Aorta (tissue), 5 donors: ENCODE measurements around the gene SDE2. TPM values are rescaled to one million over a fixed set of nuclear protein-coding genes. Genes with fewer than 3 reads are reported as not detected.
"Not testable (repeated sequence)": the region's sequence is repeated elsewhere in the genome, so short reads cannot be mapped to it uniquely, and the experiment has no call there.

Source experiments
- ATAC-seq: fragments of 200-7000 bp; cut with Tn5 transposase; one replicate; pipeline ENCODE4 v1.9.1; 2022; ENCODE audit warnings: moderate library complexity; ENCODE audit not compliant: low FRiP score
- DNase-seq, 2 donors: peaks; one replicate each; pipeline ENCODE4 v3.0.0-alpha.2; 2020
- H3K27ac ChIP-seq, 2 donors: one replicate each; pipeline ENCODE4 v1.5.1; 2013; ENCODE audit warnings: low read length in 2 of 2, mild to moderate bottlenecking in 2 of 2, moderate library complexity in 2 of 2, control low read depth in 1 of 2, inconsistent platforms in 1 of 2, low read depth in 1 of 2
- H3K27me3 ChIP-seq, 2 donors: one replicate each; pipeline ENCODE4 v1.6.1; 2013; ENCODE audit warnings: control low read depth in 1 of 2, low read length in 1 of 2, mild to moderate bottlenecking in 1 of 2, moderate library complexity in 1 of 2; ENCODE audit not compliant: insufficient read depth in 2 of 2, control insufficient read depth in 1 of 2
- H3K36me3 ChIP-seq, 2 donors: one replicate each; pipeline ENCODE4 v1.6.1; 2013; ENCODE audit warnings: control low read depth in 1 of 2, low read length in 1 of 2, mild to moderate bottlenecking in 1 of 2; ENCODE audit not compliant: insufficient read depth in 2 of 2, control insufficient read depth in 1 of 2
- H3K4me1 ChIP-seq, 2 donors: one replicate each; pipeline ENCODE4 v1.6.1; 2013; ENCODE audit warnings: low read length in 2 of 2, control low read depth in 1 of 2, mild to moderate bottlenecking in 1 of 2, moderate library complexity in 1 of 2; ENCODE audit not compliant: insufficient read depth in 2 of 2, control insufficient read depth in 1 of 2
- H3K4me3 ChIP-seq, 2 donors: one replicate each; pipeline ENCODE4 v1.5.1; 2013; ENCODE audit warnings: low read length in 2 of 2, control low read depth in 1 of 2, mild to moderate bottlenecking in 1 of 2
- H3K9me3 ChIP-seq: one replicate; pipeline ENCODE4 v1.6.1; 2013; ENCODE audit warnings: mild to moderate bottlenecking, low read length; ENCODE audit not compliant: control insufficient read depth
- WGBS, 2 donors: extraction: QIAGEN DNeasy Blood & Tissue Kit; methylation state at CpG; one replicate each; pipeline ENCODE4 v1.1.7; 2013; 5-methylcytosine and 5-hydroxymethylcytosine counted together
- intact Hi-C, 2 donors: fragments of 100-400 bp; cut with DNase I; formaldehyde crosslinking; loops; one replicate each; pipeline versions ENCODE4 v1.14.2 to v1.15.0; 2022
- polyA plus RNA-seq, 2 donors: library from polyadenylated mRNA; stranded (reverse); fragments of 200-250 nt; gene quantifications; one replicate each; pipeline ENCODE4 v1.2.3, GENCODE V29; 2013
- total RNA-seq, 2 donors: library from RNA; stranded (reverse); fragmentation: NEBNext Ultra II Directional; extraction: Animal tissue kit (Norgen Biotek cat#: 25700); gene quantifications; one replicate each; pipeline ENCODE4 v1.2.1, GENCODE V29; 2021
- donor health status: healthy with polysubstance abuse.
- donor health status: Bipolar disorder and iron deficiency.
- donor health status: DM: no; HTN: no; CAD: no.
- donor health status: DM: no; HTN: no; CAD: no.
- donor health status: DM: yes; HTN: yes; CAD: no.

The SDE2 gene
- total and polyA plus RNA-seq, 4 donors, result 4.9 to 18.3 (median 12.0) TPM

DNA sequence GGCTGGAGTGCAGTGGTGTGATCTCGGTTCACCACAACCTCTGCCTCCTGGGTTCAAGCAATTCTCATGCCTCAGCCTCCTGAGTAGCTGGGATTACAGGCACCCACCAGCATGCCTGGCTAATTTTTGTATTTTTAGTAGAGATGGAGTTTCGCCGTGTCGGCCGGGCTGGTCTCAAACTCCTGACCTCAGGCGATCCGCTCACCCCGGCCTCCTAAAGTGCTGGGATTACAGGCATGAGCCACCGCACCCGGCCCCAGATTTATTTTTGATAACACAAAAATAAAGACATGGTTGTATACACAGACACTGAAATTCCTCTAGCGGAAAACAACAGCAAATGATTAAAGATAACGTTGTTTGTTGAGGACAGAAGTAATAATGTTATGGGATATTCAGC, 24.0 kb downstream of the SDE2 start:
- not testable (repeated sequence) for H3K27ac ChIP-seq, DNase-seq, ATAC-seq, H3K4me3 ChIP-seq, H3K36me3 ChIP-seq, H3K27me3 ChIP-seq, H3K4me1 ChIP-seq, H3K9me3 ChIP-seq
- 94 to 95% methylated on average over 12 of the region's 12 CpGs for WGBS, 2 donors
- intact Hi-C loops, result loop anchor here (5.0 to 10.0 kb wide), 5 partner anchors 63 to 658 kb away; partner anchors contain the start of gene SRP9 (in 2 of the 2)

DNA sequence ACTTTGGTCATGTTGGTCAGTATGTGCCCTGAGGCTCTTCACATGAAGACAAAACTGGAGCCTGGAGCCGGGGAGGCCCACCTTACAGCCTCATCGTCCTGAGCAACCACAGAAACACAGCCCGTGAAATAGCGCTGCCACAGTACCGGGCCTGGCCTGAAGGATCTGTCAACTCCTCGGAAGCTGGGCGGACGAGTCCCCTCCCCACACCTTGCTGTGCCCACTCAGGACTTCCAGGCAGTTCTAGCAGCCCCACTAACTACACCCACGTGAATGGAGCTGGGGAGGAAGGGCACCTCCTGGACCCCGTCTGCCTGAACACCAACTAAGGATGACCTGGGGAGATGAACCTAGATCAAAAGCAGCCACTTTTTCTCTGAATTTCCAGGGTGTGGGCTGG, 24.7 kb downstream of the SDE2 start:
- DNase-seq, result no peak
- Histone ChIP-seq H3K36me3 (no peaks in the 10 kb centered on the region), H3K27ac (no peak overlapping the region), H3K27me3 (no peaks in the 10 kb centered on the region), H3K4me1 (no peaks in the 10 kb centered on the region), H3K4me3 (no peak overlapping the region), H3K9me3 (no peaks in the 10 kb centered on the region)
- intact Hi-C loops, result loop anchor here (10.0 kb wide), 2 partner anchors 200 to 650 kb away; partner anchors contain the start of gene SRP9 (in 2 of the 2)
- WGBS, 2 donors, result 86 to 91% methylated on average over 10 of the region's 10 CpGs
- no peak for ATAC-seq

DNA sequence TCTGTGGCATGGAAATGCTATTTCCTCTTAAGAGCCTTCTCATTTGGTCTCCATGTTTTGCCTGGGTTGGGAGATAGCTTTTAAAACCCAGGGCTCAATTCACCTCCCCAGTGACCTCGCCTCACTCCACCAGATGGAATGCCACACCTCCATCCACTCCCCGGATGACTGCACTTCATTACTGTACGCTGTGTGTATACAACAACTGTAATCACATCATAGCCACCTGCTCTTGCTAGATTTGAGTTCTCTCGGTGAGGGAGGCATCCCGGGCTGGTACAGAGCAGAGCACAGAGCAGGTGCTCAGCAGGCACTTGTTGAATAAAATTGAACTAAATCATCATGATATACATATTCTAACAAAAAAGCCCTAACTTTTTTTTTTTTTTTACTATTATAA, 26.0 kb downstream of the SDE2 start:
- H3K27ac ChIP-seq, result no peak overlapping the region
- H3K4me1 ChIP-seq, result no peaks in the 10 kb centered on the region
- H3K9me3 ChIP-seq, result no peaks in the 10 kb centered on the region
- 87 to 92% methylated on average over 5 of the region's 5 CpGs for WGBS, 2 donors
- ATAC-seq, result no peak
- H3K27me3 ChIP-seq, result no peaks in the 10 kb centered on the region
- no peaks in the 10 kb centered on the region for H3K36me3 ChIP-seq
- no peak overlapping the region for H3K4me3 ChIP-seq
- no peak for DNase-seq
- intact Hi-C loops, result loop anchor here (10.0 kb wide), 2 partner anchors 198 to 648 kb away; partner anchors contain the start of gene SRP9 (in 2 of the 2)

- DNase-seq (no peak), ATAC-seq (no peak)
- intact Hi-C loops, result loop anchor here (10.0 kb wide), 2 partner anchors 198 to 648 kb away; partner anchors contain the start of gene SRP9 (in 2 of the 2)
- no peaks in the 10 kb centered on the region for H3K4me1 ChIP-seq
- H3K4me3 ChIP-seq, result no peak overlapping the region
- no peaks in the 10 kb centered on the region for H3K36me3 ChIP-seq
- 90 to 94% methylated on average over 15 of the region's 15 CpGs for WGBS, 2 donors
- no peaks in the 10 kb centered on the region for H3K9me3 ChIP-seq
- H3K27ac ChIP-seq, result no peak overlapping the region
- no peaks in the 10 kb centered on the region for H3K27me3 ChIP-seq
These were observed 26.6 kb downstream of the SDE2 start for GRCh38 chr1:225972344-225973152.

DNA sequence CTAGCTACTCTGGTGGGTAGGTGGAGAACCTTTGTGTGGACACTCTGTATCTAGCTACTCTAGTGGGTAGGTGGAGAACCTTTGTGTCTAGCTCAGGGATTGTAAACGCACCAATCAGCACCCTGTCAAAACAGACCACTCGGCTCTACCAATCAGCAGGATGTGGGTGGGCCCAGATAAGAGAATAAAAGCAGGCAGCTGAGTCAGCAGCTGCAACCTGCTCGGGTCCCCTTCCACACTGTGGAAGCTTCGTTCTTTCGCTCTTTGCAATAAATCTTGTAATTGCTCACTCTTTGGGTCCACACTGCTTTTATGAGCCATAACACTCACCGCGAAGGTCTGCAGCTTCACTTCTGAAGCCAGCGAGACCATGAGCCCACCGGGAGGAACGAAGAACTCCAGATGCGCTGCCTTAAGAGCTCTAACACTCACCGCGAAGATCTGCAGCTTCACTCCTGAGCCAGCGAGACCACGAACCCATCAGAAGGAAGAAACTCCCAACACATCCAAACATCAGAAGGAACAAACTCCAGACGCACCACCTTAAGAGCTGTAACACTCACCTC, 28.5 kb downstream of the SDE2 start:
- H3K27me3 ChIP-seq, H3K27ac ChIP-seq, H3K36me3 ChIP-seq, H3K4me1 ChIP-seq, DNase-seq, ATAC-seq, H3K9me3 ChIP-seq, H3K4me3 ChIP-seq: not testable (repeated sequence)
- 88 to 91% methylated on average over 16 of the region's 16 CpGs for WGBS, 2 donors
- intact Hi-C loops, result loop anchor here (10.0 kb wide), 2 partner anchors 196 to 646 kb away; partner anchors contain the start of gene SRP9 (in 2 of the 2)

DNA sequence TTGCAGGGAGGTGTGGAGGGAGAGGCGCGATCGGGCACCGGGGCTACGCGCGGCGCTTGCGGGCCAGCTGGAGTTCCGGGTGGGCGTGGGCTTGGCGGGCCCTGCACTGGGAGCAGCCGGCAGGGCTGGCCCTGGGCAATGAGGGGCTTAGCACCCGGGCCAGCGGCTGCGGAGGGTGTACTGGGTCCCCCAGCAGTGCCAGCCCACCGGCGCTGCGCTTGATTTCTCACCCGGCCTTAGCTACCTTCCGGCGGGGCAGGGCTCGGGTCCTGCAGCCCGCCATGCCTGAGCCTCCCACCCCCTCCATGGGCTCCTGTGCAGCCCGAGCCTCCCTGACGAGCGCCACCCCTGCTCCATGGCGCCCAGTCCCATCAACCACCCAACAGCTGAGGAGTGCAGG, 29.4 kb downstream of the SDE2 start:
- intact Hi-C loops, result loop anchor here (10.0 kb wide), 2 partner anchors 195 to 645 kb away; partner anchors contain the start of gene SRP9 (in 2 of the 2)
- not testable (repeated sequence) for H3K36me3 ChIP-seq, H3K4me3 ChIP-seq, H3K9me3 ChIP-seq, ATAC-seq, DNase-seq, H3K4me1 ChIP-seq, H3K27me3 ChIP-seq, H3K27ac ChIP-seq
- 94 to 96% methylated on average over 22 to 28 of the region's 28 CpGs for WGBS, 2 donors

DNA sequence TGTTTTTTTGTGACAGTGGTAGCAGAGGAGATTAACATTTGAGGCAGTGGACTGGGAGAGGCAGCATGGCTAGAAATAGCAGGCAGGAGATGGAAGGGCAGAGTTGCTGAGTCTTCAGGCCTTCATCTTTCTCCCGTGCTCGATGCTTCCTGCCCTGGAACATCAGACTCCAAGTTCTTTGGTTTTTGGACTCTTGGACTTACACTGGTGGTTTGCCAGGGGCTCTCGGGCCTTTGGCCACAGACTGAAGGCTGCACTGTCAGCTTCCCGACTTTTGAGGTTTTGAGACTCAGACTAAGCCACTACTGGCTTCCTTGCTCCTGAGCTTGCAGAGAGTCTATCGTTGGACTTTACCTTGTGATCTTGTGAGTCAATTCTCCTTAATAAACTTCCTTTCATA, 33.9 kb downstream of the SDE2 start:
- ATAC-seq (no peak), DNase-seq (no peak)
- Histone ChIP-seq H3K9me3 (no peaks in the 10 kb centered on the region), H3K4me3 (no peak overlapping the region), H3K27me3 (no peaks in the 10 kb centered on the region), H3K4me1 (no peaks in the 10 kb centered on the region), H3K27ac (no peak overlapping the region), H3K36me3 (no peaks in the 10 kb centered on the region)
- WGBS, 2 donors, result 10 to 13% methylated on average over 5 of the region's 5 CpGs
- intact Hi-C loops, result no loop called here

DNA sequence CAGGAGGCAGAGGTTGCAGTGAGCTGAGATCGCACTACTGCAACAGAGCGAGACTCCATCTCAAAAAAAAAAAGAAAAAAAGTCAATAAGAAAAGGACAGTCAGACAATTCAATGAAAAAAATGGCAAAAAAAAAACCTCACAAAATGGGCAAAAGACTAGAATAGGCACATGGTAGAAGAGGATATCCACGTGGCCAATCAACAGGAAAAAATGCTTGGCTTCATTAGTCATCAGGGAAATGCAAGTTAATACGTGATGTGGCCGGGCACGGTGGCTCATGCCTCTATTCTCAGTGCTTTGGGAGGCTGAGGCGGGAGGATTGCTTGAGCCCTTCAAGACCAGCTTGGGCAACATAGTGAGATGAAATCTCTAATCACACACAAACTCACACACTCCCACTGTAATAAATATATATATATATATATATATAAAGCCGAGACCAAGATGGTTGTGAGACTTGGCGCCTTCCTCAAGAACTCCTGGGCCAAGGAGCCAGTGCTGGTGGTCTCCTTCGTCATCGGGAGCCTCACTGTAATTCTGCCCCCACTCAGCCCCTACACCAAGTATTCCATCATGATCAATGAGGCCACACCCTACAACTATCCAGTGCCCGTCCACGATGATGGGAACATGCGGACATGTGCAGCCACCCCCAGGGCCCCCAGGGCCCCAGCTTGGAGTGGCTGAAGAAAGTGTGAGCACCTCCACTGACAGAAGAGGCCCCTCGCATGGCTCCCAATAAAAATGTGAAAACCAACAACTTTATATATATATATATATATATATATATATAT, 35.2 kb downstream of the SDE2 start:
- Histone ChIP-seq H3K36me3 (no peaks in the 10 kb centered on the region), H3K4me3 (no peak overlapping the region), H3K27me3 (no peaks in the 10 kb centered on the region), H3K9me3 (no peaks in the 10 kb centered on the region), H3K4me1 (no peaks in the 10 kb centered on the region), H3K27ac (no peak overlapping the region)
- no peak for DNase-seq
- ATAC-seq, result no peak
- intact Hi-C loops, result no loop called here
- 95% methylated on average over 15 of the region's 15 CpGs for WGBS, 2 donors
